Peyer's patch (tissue), 4 donors: ENCODE results near the gene B4GALT3.

Experiments
- CTCF ChIP-seq, 6 experiments: fragments of 450-650 bp in 4 of 6; fragments of 200-600 bp in 2 of 6; sonication (generic) in 1 of 6; IDR thresholded peaks; one replicate each; pipeline ENCODE4 v1.5.1; 2017 to 2019; ENCODE audit warnings: antibody characterized with exemption in 6 of 6, mild to moderate bottlenecking in 3 of 6, moderate library complexity in 1 of 6
- POLR2A ChIP-seq, 2 donors: fragments of 450-650 bp; IDR thresholded peaks; one replicate each; pipeline ENCODE4 v1.5.1; 2017; ENCODE audit warnings: antibody characterized with exemption in 2 of 2, mild to moderate bottlenecking in 2 of 2, moderate library complexity in 2 of 2

GRCh38 chr1:161159087-161159912, 18.0 kb downstream of the B4GALT3 start, which contains the start of gene USP21:
- TF ChIP-seq CTCF (IDR thresholded peaks at IDR 0.05) = peak in 4 of 6 experiments; percentile 31 to 40 (median 36)
- TF ChIP-seq POLR2A (IDR thresholded peaks at IDR 0.05) = peak; percentile 34 to 60
